ENCODE data around the gene OR2AG1. TPM values are rescaled to one million over a fixed set of nuclear protein-coding genes. Genes with fewer than 3 reads are reported as not detected.

The OR2AG1 gene
- total and polyA plus RNA-seq, 8 donors: 0.03 to 0.06 (median 0.05) TPM; not detected in 3

- ATAC-seq (no peak), DNase-seq (no peak)
- no peak for TF ChIP-seq CTCF (IDR thresholded peaks at IDR 0.05)
- Histone ChIP-seq H3K4me1 (no peaks in the 10 kb centered on the region), H3K4me3 (no peak overlapping the region), H3K9me3 (no peaks in the 10 kb centered on the region), H3K27me3 (no peaks in the 10 kb centered on the region), H3K27ac (no peak overlapping the region), H3K36me3 (no peaks in the 10 kb centered on the region)
- intact Hi-C loops (cut with DNase I): loop anchor here in 1 of 2 donors (10.0 kb wide), 1 partner anchor 51 kb away; no protein-coding TSS in a partner anchor
Observed at GRCh38 chr11:6755953-6756347, 26.9 kb upstream of the OR2AG1 start.

GRCh38 chr11:6757373-6757967, 25.4 kb upstream of the OR2AG1 start:
- no peaks in the 10 kb centered on the region for H3K27me3 ChIP-seq
- no peaks in the 10 kb centered on the region for H3K4me1 ChIP-seq
- TF ChIP-seq CTCF (IDR thresholded peaks at IDR 0.05): peak; percentile 43
- no peaks in the 10 kb centered on the region for H3K36me3 ChIP-seq
- H3K4me3 ChIP-seq: no peak overlapping the region
- intact Hi-C loops (cut with DNase I): loop anchor here in 1 of 2 donors (10.0 kb wide), 1 partner anchor 53 kb away; no protein-coding TSS in a partner anchor
- H3K9me3 ChIP-seq: no peaks in the 10 kb centered on the region
- peak; percentile 87 for ATAC-seq
- peak in 3 of 4 donors; percentile 32 to 68 (median 35) for DNase-seq
- H3K27ac ChIP-seq: no peak overlapping the region

GRCh38 chr11:6771926-6772893, 10.6 kb upstream of the OR2AG1 start, which contains the start of gene OR2AG2:
Gene OR2AG2 (minus strand): TSS chr11:6771976. CDS start chr11:6768957, 3,019 bp downstream.
- intact Hi-C loops (cut with DNase I): no loop called here
- ATAC-seq (peak; percentile 66), DNase-seq (peak in 1 of 4 donors; percentile 40)
- Histone ChIP-seq H3K27me3 (no peaks in the 10 kb centered on the region), H3K9me3 (no peaks in the 10 kb centered on the region), H3K36me3 (no peaks in the 10 kb centered on the region), H3K27ac (peak within 1 kb of the TSS in 1 of 2 donors; percentile 7), H3K4me3 (no peak within 1 kb of the TSS), H3K4me1 (no peaks in the 10 kb centered on the region)
- no peak for TF ChIP-seq CTCF (IDR thresholded peaks at IDR 0.05)

GRCh38 chr11:6778518-6778917, 4.3 kb upstream of the OR2AG1 start:
- intact Hi-C loops (cut with DNase I): no loop called here
- no peaks in the 10 kb centered on the region for H3K27me3 ChIP-seq

More at GRCh38 chr11:6778518-6778917, 4.3 kb upstream of the OR2AG1 start:
- TF ChIP-seq CTCF (IDR thresholded peaks at IDR 0.05): no peak
- H3K4me1 ChIP-seq: no peaks in the 10 kb centered on the region
- DNase-seq: no peak
- no peak for ATAC-seq
- no peaks in the 10 kb centered on the region for H3K36me3 ChIP-seq
- H3K4me3 ChIP-seq: no peak overlapping the region
- H3K9me3 ChIP-seq: no peaks in the 10 kb centered on the region
- no peak overlapping the region for H3K27ac ChIP-seq

Measured in left lung (tissue), 10 donors.